ENCODE data around the gene FAM240A.

- TF ChIP-seq CTCF (IDR thresholded peaks at IDR 0.05) (no peak), EZH2 (IDR thresholded peaks at IDR 0.05; ENCODE audit: borderline replicate concordance, insufficient read depth, low read depth, low read length, poor library complexity, severe bottlenecking) (no peak)
Observed at GRCh38 chr3:46571684-46572083, 40.6 kb upstream of the FAM240A start.

Data from B cell (primary cell).